ENCODE measurements around the gene ZNF714.

The ZNF714 gene

GRCh38 chr19:21082011-21082975 is at the start of gene ZNF714:
Gene ZNF714, plus strand, starts transcription at chr19:21082203. Its CDS starts 16,066 bp downstream, at chr19:21098269.
- peak; percentile 88 to 90 for DNase-seq

DNA sequence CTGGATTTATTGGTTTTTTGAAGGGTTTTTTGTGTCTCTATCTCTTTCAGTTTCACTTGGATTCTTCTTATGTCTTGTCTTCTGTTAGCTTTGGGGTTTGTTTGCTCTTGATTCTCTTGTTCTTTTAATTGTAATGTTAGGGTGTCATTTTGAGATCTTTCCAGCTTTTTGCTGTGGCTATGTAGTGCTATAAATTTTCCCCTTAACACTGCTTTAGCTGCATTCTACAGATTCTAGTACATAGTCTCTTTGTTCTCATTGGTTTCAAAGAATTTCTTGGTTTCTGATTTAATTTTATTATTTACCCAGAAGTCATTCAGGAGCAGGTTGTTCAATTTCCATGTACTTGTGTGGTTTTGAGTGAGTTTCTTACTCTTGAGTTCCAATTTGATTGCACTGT is 37.0 kb upstream of the ZNF714 start:
- DNase-seq: no peak

DNA sequence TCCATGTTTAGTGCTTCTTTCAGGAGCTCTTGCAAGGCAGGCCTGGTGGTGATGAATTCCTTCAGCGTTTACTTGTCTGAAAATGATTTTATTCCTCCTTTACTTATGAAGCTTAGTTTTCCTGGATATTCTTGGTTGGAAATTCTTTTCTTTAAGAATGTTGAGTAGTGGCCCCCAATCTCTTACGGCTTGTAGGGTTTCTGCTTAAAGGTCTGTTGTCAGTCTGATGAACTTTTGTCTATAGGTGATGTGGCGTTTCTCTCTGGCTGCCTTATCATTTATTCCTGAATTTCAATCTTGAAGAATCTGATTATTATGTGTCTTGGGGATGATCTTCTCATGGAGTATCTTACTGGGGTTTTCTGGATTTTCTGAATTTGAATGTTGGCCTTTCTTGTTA is 35.5 kb upstream of the ZNF714 start:
- no peak for DNase-seq

- DNase-seq: no peak
Measured at GRCh38 chr19:21047716-21048115, 34.3 kb upstream of the ZNF714 start.

DNA sequence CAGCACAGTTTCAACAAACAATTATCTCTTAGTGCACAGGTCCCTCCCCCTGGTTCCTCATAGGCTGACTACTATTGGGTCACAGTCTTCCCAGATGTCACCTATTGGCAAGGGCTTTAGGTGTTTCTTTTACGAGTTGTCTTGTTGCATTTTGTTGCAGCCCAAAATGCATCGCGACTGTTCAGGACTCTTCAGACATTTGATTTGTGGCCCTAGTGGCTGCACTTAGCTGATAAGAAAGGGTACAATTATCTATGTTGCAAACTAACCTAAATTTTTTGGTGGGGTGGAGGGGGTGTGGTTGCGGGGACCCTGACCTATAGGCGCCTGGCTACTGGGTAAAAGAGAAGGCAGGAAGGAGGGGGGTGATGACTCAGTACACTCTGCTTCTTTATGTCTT is 29.1 kb upstream of the ZNF714 start:
- no peak for DNase-seq

DNA sequence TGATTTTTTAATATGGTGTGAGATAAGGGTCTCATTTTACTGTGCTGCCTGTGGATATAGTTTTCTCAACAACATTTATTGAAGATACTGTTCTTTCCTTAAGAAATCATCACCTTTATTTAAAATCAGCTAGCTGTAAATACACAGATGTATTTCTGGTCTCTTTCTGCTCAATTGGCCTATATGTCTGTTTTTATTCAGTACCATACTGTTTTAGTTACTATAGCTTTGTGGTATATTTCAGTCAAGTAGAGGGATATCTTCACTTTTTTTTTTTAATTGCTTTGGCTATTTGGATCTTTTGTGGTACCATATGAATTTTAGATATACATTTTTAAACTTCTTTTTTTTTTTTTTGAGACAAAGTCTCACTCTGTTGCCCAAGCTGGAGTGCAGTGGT is 16.7 kb upstream of the ZNF714 start:
- no peak for DNase-seq

DNA sequence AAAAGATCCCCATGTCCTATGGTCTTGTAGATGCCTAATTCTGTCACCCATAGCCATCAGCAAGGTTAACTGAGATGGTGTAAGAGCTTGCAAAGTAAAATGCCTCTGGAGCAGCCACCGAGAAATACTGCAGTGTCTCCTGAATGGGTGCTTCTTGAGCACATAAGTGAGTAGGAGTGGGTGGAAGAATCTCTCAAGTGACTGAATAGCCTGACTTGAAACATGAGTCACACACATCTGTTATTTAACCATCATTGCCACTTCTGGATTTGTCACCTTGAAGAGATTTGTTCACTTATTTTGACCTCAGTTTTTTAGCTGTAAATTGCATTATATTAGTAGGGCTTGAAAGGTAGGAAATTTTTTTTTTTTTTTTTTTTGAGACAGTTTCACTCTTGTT is 2.3 kb downstream of the ZNF714 start:
- no peak for DNase-seq

DNA sequence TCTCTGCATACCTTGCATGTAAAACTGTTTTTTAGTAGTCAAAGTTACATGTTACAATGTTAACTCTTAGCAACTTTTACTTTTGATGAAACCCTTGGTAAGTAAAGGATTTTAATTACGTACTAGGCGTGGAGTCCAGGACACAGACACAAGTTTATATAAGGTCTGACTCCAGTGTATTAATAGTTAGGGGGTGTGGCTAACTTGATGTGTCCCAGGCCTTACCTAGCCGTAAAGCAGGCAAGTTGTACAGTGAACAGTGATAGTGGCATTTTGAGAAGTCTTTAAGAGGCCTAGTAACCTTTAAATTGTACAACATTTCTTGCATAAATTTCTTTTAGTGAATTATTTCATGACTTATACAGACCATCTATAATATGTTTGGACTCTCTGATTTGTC is 5.9 kb downstream of the ZNF714 start:
- DNase-seq: no peak

DNA sequence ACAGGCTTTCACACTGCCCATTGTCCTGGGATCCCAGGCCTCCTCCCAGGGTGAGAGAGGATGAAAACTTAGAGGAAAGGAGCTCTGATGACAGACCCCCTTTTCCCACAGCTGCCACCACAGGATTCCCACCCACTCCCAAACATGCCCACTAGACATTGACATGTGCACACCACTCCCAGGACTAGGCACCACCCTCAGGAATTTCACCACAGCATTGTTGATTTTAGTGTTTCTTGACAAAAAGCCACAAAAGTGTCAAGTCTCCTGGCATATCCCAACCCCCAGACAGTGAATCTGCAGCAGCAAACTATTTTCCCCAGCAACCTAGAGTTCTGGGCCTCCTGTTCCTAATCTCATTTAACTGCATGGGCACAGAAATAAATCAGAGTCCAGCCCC is 10.1 kb downstream of the ZNF714 start:
- no peak for DNase-seq

GRCh38 chr19:21094347-21095025 is 12.5 kb downstream of the ZNF714 start:
- DNase-seq: no peak

DNA sequence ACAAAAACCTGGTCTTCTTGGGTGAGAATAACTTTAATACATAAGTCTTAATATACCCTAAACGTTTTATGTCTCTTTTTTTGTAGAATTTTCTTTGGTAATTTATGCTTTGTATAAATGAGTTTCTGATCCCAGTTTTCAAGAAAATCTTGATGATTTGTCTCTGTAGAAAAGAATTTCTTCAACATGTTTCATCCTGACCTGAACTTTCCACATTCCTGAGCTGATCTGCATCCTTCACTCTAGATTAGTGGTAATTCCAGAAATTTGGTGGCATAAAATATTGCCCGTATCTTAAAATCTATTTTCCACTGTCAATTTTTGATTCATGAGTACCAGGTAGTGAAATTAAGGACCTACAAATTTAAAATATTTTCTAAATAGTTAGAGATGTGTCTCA is 16.3 kb downstream of the ZNF714 start:
- DNase-seq: no peak

- DNase-seq: no peak
Measured at GRCh38 chr19:21101521-21102242, 19.7 kb downstream of the ZNF714 start.

DNA sequence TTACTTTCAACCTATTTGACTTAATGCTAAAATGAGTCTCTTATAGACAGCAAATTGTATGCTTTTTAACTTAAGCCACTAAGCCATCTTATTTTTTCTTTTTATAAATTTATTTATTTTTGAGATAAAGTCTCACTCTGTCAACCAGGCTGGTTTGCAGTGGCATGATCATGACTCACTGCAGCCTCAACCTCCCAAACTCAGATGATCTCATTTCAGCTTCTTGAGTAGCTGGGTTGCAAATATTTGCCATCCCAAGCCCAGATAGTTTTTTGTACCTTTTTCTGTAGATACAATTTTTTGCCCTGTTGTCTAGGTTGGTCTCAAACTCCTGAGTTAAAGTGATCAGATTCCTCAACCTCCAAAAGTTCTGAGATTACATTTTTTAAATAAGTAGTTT is 27.1 kb downstream of the ZNF714 start:
- DNase-seq: no peak

- DNase-seq: no peak
Measured at GRCh38 chr19:21110183-21110582, 28.2 kb downstream of the ZNF714 start.

DNA sequence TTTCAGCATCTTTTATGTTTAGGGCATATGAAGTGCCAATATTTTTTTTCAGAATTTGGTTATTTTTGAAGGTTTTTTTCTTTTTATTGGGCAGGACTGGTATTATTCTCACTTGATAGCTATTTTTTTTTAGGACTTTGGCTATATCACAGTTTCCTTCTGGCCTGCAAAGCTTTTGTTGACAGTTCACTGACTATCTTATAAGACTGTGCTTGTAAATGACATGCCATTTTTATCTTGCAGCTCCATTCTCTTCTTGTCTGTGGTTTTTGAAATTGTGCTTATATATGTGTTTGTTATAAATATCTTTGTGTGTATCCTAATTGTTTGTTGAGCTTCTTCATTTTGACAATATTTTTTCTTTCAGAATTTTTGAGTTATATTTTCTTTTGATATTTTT is 33.4 kb downstream of the ZNF714 start:
- no peak for DNase-seq

- DNase-seq: no peak
Measured at GRCh38 chr19:21117041-21117907, 35.3 kb downstream of the ZNF714 start.

DNA sequence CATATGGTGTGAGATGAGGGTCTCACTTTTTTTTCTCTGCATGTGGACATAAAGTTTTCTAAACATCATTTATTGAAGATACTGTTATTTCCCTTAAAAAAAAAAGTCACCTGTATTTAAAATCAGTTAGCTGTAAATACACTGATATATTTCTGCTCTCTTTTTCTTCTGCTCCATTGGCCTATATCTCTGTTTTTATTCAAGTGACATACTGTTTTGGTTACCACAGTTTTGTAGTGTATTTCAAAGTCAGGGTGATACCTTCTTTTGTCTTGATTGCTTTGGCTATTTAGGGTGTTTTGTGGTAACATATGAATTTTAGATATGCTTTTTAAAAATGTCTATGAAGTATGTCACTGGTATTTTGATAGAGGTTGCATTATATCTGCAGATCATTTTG is 44.1 kb downstream of the ZNF714 start:
- no peak for DNase-seq

DNA sequence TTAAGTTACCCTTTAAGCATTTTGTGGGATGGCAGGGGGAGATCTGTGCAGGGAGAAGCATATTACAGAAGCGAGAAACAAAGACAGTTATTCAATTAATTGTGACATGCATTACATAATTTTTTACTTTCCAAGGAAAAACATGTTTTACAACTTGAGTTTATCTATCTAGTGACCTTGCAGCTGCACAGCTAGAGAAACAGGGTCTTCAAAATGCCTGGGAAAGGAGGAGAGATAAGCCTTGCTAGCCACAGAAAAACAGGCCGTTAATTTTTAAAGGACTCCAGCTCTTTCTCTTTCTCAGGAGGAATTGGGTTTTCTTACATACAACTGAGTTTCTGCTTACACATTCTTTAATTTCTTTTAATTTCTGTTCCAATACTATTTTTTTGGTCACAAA is 45.0 kb downstream of the ZNF714 start:
- DNase-seq: no peak

GRCh38 chr19:21127898-21128297 is 45.9 kb downstream of the ZNF714 start:
- no peak for DNase-seq

- DNase-seq: no peak
Measured at GRCh38 chr19:21128901-21129698, 47.1 kb downstream of the ZNF714 start.

- no peak for DNase-seq
Measured at GRCh38 chr19:21130097-21130775, 48.2 kb downstream of the ZNF714 start.

All from CD4-positive, alpha-beta T cell treated with Interleukin-1 beta for 1 hour (primary cell).